PC-9 (cell line): Measurements from ENCODE around the gene LRP3. TPM values are rescaled to one million over a fixed set of nuclear protein-coding genes. Genes with fewer than 3 reads are reported as not detected.
"Not testable (repeated sequence)": the region's sequence is repeated elsewhere in the genome, so short reads cannot be mapped to it uniquely, and the experiment has no call there.

Experiments used
- BruUV-seq: library from RNA; stranded (reverse); fragments of 400-500 nt; replicated peaks from 2 replicates; lab custom pipeline; 2021; lab: Mats Ljungman, UMichigan
- CTCF ChIA-PET: fragments of 300-600 bp; sonication (Branson Sonifier 250); formaldehyde crosslinking; loops from one replicate; lab custom pipeline; 2022; ENCODE audit warnings: antibody characterized with exemption; lab: Charles Lee
- POLR2A ChIA-PET: fragments of 300-600 bp; sonication (Branson Sonifier 250); formaldehyde crosslinking; loops from one replicate; lab custom pipeline; 2022; ENCODE audit warnings: antibody characterized with exemption; ENCODE audit not compliant: unreplicated experiment; lab: Charles Lee
- DNase-seq, 2 experiments: peaks; one replicate each; pipeline versions ENCODE4 v3.0.0 to v3.0.0-alpha.2; 2015 to 2022; ENCODE audit warnings: mixed read lengths in 1 of 2
- H2AFZ ChIP-seq: fragments of 200-600 bp; sonication (generic); 2 replicates; pipeline ENCODE4 v1.8.1; 2017; ENCODE audit warnings: antibody characterized with exemption
- H3F3A ChIP-seq: fragments of 200-600 bp; sonication (generic); 2 replicates; pipeline ENCODE4 v1.8.1; 2017; ENCODE audit warnings: antibody characterized with exemption, mild to moderate bottlenecking, low read depth; ENCODE audit not compliant: insufficient read depth
- H3K27ac ChIP-seq: fragments of 200-600 bp; sonication (generic); 2 replicates; pipeline ENCODE4 v1.6.1; 2016; ENCODE audit warnings: mixed run types
- H3K27me3 ChIP-seq: fragments of 200-600 bp; sonication (generic); 2 replicates; pipeline ENCODE4 v1.6.1; 2016; ENCODE audit warnings: low read depth, mixed run types; ENCODE audit not compliant: insufficient read depth
- H3K36me3 ChIP-seq: fragments of 200-600 bp; sonication (generic); 2 replicates; pipeline ENCODE4 v1.6.1; 2016; ENCODE audit warnings: low read depth, mixed run types
- H3K4me1 ChIP-seq: fragments of 200-600 bp; sonication (generic); replicated peaks from 2 replicates; pipeline ENCODE4 v1.6.1; 2016; ENCODE audit warnings: mixed run types; ENCODE audit not compliant: insufficient read depth
- H3K4me2 ChIP-seq: fragments of 200-600 bp; sonication (generic); 2 replicates; pipeline ENCODE4 v1.6.1; 2017; ENCODE audit warnings: mixed run types
- H3K4me3 ChIP-seq: fragments of 200-600 bp; sonication (generic); 2 replicates; pipeline ENCODE4 v1.6.1; 2016; ENCODE audit warnings: mixed run types
- H3K79me2 ChIP-seq: fragments of 200-600 bp; sonication (generic); 2 replicates; pipeline ENCODE4 v1.6.1; 2017; ENCODE audit warnings: low read depth, mixed run types
- H3K9me2 ChIP-seq: fragments of 200-600 bp; sonication (generic); 2 replicates; pipeline ENCODE4 v1.8.1; 2017; ENCODE audit warnings: mild to moderate bottlenecking; ENCODE audit not compliant: insufficient read depth
- H3K9me3 ChIP-seq: fragments of 200-600 bp; sonication (generic); 2 replicates; pipeline ENCODE4 v1.8.1; 2016; ENCODE audit warnings: low read depth; ENCODE audit not compliant: insufficient read depth
- H4K20me1 ChIP-seq: fragments of 200-600 bp; sonication (generic); 2 replicates; pipeline ENCODE4 v1.8.1; 2017; ENCODE audit not compliant: insufficient read depth
- EZH2 ChIP-seq: fragments of 200-600 bp; sonication (generic); IDR thresholded peaks from 2 replicates; pipeline ENCODE4 v1.8.0; 2017; ENCODE audit warnings: antibody characterized with exemption, low read depth
- intact Hi-C: fragments of 100-400 bp; cut with micrococcal nuclease; formaldehyde crosslinking; loops from one replicate; pipeline ENCODE4 v1.10.0; 2022; ENCODE audit not compliant: unreplicated experiment
- total RNA-seq: library from RNA; stranded (reverse); gene quantifications from 2 replicates; pipeline ENCODE4 v1.2.3, GENCODE V29; 2021
- TF ChIP-seq, protein P1 (sequence below): fragments of 200-600 bp; sonication (generic); conservative IDR thresholded peaks from 2 replicates; pipeline ENCODE4 v1.6.1; 2017; ENCODE audit warnings: mixed run types, antibody characterized with exemption, mild to moderate bottlenecking, moderate library complexity

LRP3 gene
- total RNA-seq, 1 experiment from 2014 or later, result 2.3 TPM

DNA sequence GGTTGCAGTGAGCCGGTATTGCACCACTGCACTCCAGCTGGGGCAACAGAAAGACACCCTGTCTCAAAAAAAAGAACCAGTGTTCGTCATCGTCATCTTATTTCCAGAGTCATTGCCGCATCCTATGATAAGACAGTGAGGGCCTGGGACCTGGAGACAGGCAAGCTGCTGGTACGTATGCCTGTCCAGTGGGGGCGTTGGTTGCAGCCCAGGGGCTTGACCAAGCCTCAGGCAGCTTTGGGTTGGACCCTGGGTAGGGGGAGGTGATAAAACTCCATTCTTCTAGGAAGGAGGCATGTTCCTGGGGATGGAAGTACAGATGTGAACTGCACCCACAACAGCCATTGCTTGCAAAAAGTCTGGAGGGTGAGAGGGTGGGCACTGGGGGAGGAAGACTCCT lies 46.6 kb upstream of the LRP3 start:
- intact Hi-C loops, result no loop called here
- H2AFZ ChIP-seq, result no peak overlapping the region
- CTCF ChIA-PET, result no interaction called here
- no peaks in the 10 kb centered on the region for H3K79me2 ChIP-seq
- H4K20me1 ChIP-seq, result no peaks in the 10 kb centered on the region
- 0 out of 2 replicates have a peak, but pooled peaks cover 11% of the 10 kb centered on the region for H3K4me1 ChIP-seq
- TF ChIP-seq, protein P1, sequence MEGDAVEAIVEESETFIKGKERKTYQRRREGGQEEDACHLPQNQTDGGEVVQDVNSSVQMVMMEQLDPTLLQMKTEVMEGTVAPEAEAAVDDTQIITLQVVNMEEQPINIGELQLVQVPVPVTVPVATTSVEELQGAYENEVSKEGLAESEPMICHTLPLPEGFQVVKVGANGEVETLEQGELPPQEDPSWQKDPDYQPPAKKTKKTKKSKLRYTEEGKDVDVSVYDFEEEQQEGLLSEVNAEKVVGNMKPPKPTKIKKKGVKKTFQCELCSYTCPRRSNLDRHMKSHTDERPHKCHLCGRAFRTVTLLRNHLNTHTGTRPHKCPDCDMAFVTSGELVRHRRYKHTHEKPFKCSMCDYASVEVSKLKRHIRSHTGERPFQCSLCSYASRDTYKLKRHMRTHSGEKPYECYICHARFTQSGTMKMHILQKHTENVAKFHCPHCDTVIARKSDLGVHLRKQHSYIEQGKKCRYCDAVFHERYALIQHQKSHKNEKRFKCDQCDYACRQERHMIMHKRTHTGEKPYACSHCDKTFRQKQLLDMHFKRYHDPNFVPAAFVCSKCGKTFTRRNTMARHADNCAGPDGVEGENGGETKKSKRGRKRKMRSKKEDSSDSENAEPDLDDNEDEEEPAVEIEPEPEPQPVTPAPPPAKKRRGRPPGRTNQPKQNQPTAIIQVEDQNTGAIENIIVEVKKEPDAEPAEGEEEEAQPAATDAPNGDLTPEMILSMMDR, result no peak
- TF ChIP-seq EZH2, result no peak
- no peaks in the 10 kb centered on the region for H3K27me3 ChIP-seq
- BruUV-seq, result no TSS peak
- H3K36me3 ChIP-seq, result no peaks in the 10 kb centered on the region
- no peak overlapping the region for H3K4me3 ChIP-seq
- no peak overlapping the region for H3K27ac ChIP-seq
- no peaks in the 10 kb centered on the region for H3F3A ChIP-seq
- DNase-seq, result no peak
- POLR2A ChIA-PET, result no interaction called here
- H3K9me3 ChIP-seq, result no peaks in the 10 kb centered on the region
- H3K4me2 ChIP-seq, result no peak overlapping the region
- no peaks in the 10 kb centered on the region for H3K9me2 ChIP-seq

DNA sequence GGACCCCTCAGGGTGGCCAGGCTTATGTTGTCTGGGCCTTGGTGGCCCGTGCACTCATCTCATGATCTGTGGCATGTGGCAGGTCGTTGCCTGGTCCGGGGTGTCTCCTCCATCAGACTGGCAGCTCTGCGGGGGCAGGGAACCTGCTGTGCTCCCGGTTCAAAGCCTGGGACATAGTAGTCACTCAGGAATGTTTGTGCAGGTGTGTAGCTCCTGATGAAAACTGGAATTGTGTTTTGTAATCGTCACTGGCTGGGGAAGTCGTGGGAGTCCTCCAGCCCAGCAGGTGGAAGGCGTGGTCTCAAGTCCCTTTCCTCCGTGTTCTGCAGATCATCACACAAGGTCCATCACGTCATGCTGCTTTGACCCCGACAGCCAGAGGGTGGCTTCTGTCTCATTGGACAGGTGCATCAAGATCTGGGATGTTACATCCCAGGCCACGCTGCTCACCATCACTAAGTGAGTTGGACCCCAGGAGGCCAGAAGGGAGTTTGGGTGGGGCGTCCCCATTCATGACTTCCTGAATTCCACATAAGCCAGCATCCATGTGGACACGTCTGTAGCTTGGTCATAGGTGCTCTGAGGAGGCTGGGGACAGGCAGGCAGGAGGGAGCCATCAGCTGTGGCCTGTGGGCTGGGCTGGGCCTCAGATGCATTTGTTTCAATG lies 43.1 kb upstream of the LRP3 start:
- H4K20me1 ChIP-seq, result no peaks in the 10 kb centered on the region
- 0 out of 2 replicates have a peak, but pooled peaks cover 11% of the 10 kb centered on the region for H3K4me1 ChIP-seq
- intact Hi-C loops, result no loop called here
- H3K79me2 ChIP-seq, result no peaks in the 10 kb centered on the region
- CTCF ChIA-PET, result no interaction called here
- no peaks in the 10 kb centered on the region for H3K9me2 ChIP-seq
- H3K9me3 ChIP-seq, result no peaks in the 10 kb centered on the region
- no peak for TF ChIP-seq EZH2
- TF ChIP-seq, protein P1, result no peak
- H3F3A ChIP-seq, result no peaks in the 10 kb centered on the region
- DNase-seq, result peak in 1 of 2 experiments; percentile 72
- H3K4me3 ChIP-seq, result no peak overlapping the region
- H3K27ac ChIP-seq, result no peak overlapping the region
- POLR2A ChIA-PET, result interaction anchor here (0.6 kb wide), 1 partner anchor 25 kb away, joined by 3 read pairs; no protein-coding TSS in a partner anchor
- H3K27me3 ChIP-seq, result no peaks in the 10 kb centered on the region
- H2AFZ ChIP-seq, result no peak overlapping the region
- no peaks in the 10 kb centered on the region for H3K36me3 ChIP-seq
- H3K4me2 ChIP-seq, result peak overlapping the region; percentile 20; the same call in 1 of the 2 replicates
- BruUV-seq, result no TSS peak

DNA sequence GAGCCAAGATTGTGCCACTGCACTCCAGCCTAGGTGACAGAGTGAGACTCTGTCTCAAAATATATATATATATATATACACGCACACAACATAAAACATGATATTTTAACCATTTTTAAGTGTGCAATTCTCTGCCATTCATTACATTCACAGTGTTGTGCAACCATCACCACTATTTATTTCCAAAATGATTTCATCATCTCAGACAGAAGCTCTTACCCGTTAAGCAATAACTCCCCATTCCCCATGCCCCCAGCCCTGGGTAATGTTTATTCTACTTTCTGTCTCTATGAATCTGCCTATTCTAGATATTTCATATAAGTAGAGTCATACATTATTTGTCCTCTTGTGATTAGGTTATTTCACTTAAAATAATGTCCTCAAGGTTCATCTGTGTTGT lies 42.0 kb upstream of the LRP3 start:
- Histone ChIP-seq H3K4me2 (no peak overlapping the region), H2AFZ (no peak overlapping the region), H3K79me2 (no peaks in the 10 kb centered on the region), H3F3A (no peaks in the 10 kb centered on the region), H3K4me1 (0 out of 2 replicates have a peak, but pooled peaks cover 11% of the 10 kb centered on the region), H4K20me1 (no peaks in the 10 kb centered on the region), H3K27me3 (no peaks in the 10 kb centered on the region), H3K4me3 (no peak overlapping the region), H3K36me3 (no peaks in the 10 kb centered on the region), H3K9me3 (no peaks in the 10 kb centered on the region), H3K9me2 (no peaks in the 10 kb centered on the region), H3K27ac (no peak overlapping the region)
- BruUV-seq, result no TSS peak
- CTCF ChIA-PET, result no interaction called here
- POLR2A ChIA-PET, result no interaction called here
- intact Hi-C loops, result no loop called here
- no peak for DNase-seq
- TF ChIP-seq EZH2, result no peak
- TF ChIP-seq, protein P1, result no peak

DNA sequence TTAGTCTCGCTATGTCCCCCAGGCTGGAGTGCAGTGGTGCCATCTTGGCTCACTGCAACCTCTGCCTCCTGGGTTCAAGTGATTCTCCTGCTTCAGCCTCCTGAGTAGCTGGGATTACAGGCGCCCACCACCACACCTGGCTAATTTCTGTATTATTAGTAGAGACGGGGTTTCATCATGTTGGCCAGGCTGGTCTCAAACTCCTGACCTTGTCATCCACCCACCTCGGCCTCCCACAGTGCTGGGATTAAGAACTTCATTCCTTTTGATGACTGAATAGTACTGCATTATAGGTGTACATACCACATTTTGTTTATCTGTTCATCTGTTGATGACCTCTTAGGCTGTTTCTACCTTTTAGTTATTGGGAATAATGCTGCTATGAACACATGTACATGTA lies 41.5 kb upstream of the LRP3 start:
- DNase-seq, H3K27ac ChIP-seq: not testable (repeated sequence)
- CTCF ChIA-PET, result interaction anchor here (0.5 kb wide), 1 partner anchor 9 kb away, joined by 4 read pairs; no protein-coding TSS in a partner anchor

DNA sequence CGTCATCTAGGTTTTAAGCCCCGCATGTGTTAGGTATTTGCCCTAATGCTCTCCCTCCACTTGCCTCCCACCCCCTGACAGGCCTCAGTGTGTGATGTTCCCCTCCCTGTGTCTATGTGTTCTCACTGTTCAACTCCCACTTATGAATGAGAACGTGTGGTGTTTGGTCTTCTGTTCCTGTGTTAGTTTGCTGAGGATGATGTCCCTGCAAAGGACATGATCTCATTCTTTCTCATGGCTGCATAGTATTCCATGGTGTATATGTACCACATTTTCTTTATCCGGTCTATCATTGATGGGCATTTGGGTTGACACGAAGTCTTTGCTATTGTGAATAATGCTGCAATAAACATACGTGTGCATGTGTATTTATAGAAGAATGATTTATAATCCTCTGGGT lies 39.8 kb upstream of the LRP3 start:
- DNase-seq, H3K27me3 ChIP-seq, H3K9me3 ChIP-seq, H3K4me2 ChIP-seq, H3K79me2 ChIP-seq, intact Hi-C loops, H4K20me1 ChIP-seq, H3F3A ChIP-seq, POLR2A ChIA-PET, H3K36me3 ChIP-seq, H2AFZ ChIP-seq, CTCF ChIA-PET, BruUV-seq, H3K4me3 ChIP-seq, H3K9me2 ChIP-seq, H3K27ac ChIP-seq: not testable (repeated sequence)
- 0 out of 2 replicates have a peak, but pooled peaks cover 11% of the 10 kb centered on the region for H3K4me1 ChIP-seq

More for the DNA sequence above, 41.5 kb upstream of the LRP3 start:
- H3K9me2 ChIP-seq, H3K27me3 ChIP-seq, H3K9me3 ChIP-seq, POLR2A ChIA-PET, H3K4me3 ChIP-seq, BruUV-seq, intact Hi-C loops, H3K36me3 ChIP-seq, H3K79me2 ChIP-seq, H2AFZ ChIP-seq, H4K20me1 ChIP-seq, H3F3A ChIP-seq, H3K4me2 ChIP-seq: not testable (repeated sequence)
- H3K4me1 ChIP-seq, result 0 out of 2 replicates have a peak, but pooled peaks cover 11% of the 10 kb centered on the region
